GM19397 (cell line): ENCODE results near the gene TMEM239.
"Not testable (repeated sequence)": the region's sequence is repeated elsewhere in the genome, so short reads cannot be mapped to it uniquely, and the experiment has no call there.

Experiments
- ATAC-seq: cut with Tn5 transposase; IDR thresholded peaks from one replicate; pipeline ENCODE4 v1.9.1; 2021; ENCODE audit warnings: mild to moderate bottlenecking, moderate library complexity; ENCODE audit not compliant: unreplicated experiment

Gene TMEM239

GRCh38 chr20:2820084-2820895, 4.1 kb downstream of the TMEM239 start:
- ATAC-seq = no peak

DNA sequence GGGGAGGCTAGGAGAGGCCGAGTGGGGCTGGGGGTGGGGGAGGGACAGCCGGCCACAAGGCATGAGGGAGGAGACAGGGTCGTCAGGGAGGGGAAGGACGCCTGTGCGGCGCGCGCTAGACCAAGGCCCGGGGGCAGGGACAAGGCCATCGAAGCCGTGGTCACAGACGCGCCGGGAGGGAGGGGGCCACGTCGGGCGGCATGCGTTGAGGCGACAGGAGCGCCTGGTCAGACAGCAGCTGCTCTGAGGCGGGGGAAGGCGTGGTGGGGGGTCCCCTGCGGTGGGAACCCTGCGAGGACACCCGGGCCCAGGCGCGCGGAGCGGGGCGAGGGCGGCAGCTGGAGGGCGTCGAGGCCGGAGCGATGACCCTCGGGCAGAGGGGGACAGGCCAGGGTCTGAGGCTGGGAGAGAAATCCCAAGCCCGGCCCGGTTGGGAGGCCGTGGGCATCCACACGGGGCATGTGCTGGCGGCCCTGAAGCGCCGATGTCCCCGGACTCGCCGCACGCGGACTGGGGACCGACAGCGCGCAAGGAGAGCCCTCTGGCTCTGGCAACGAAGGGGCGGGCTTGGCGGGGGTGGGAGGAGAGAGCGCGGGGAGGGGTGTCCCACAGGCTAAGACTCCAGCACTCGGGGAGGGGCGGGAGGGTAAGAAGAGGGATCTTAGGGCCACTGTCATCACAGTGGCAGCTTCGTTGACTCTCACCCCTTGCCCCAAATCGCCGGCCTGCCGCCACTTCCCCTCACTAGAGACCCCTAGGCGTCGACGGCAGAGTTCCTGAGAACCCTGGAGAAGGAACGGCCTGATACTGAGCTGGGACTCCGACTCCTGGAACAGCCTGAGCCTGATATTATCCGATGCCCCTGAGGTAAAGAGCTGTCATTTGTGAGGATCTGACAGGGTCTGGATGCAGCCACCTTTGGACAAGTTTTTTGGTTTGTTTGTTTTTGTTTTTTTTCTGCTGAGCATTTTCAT, 5.0 kb downstream of the TMEM239 start:
- ATAC-seq = no peak

DNA sequence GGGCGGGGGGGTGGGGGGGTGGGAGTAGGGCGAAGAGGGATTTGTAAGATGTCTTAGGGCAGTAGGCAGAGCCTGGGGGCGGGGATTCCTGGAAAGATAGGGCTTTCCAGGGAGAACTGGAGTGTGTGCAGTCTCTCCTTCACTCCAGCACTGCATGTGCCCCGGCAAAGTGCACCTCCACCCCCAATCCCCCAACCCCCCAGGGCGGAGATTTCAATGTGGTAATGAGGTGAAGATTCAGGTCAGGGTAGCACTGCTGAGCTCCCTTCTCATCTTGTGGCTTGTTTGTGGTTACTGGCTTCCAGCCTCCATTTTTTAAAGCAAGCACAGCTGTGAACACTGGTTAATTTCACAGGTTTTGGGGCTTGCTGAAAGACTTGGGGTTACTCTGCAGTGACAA, 5.9 kb downstream of the TMEM239 start:
- ATAC-seq = no peak

- ATAC-seq = no peak
These were observed 9.6 kb downstream of the TMEM239 start for GRCh38 chr20:2825761-2826160.

- ATAC-seq = no peak
These were observed 10.5 kb downstream of the TMEM239 start for GRCh38 chr20:2826655-2827054.

GRCh38 chr20:2829376-2829775, 13.2 kb downstream of the TMEM239 start:
- no peak for ATAC-seq

DNA sequence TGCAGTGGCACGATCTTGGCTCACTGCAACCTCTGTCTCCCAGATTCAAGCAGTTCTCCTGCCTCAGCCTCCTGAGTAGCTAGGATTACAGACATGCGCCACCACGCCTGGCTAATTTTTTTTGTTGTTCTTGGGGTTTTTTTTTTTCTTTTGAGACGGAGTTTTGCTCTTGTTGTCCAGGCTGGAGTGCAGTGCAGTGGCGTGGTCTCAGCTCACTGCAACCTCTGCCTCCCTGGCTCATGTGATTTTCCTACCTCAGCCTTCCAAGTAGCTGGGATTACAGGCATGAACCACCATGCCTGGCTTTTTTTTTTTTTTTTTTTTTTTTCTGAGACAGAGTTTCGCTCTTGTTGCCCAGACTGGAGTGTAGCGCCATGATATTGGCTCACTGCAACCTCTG, 15.0 kb downstream of the TMEM239 start:
- not testable (repeated sequence) for ATAC-seq

DNA sequence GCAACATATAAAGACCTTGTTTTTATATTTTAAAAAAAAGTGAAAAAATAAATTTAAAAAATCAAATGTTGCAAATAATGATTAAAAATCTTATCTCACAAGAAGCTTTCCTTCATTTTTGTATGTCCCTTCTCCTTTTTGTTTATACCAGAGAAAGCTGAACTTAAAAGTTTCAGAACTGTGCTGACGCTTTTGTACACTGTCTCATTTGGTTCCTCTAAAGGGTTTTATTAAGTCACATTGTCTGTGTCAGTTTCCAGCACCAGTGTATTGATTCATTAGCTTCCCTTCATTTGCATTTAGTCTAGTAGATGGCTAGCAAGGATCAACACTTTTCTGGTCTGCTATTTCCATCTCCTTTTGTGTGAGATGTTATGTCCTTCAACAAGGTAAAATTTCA, 17.6 kb downstream of the TMEM239 start:
- no peak for ATAC-seq

- ATAC-seq = no peak
These were observed 18.4 kb downstream of the TMEM239 start for GRCh38 chr20:2834401-2835110.

- ATAC-seq = no peak
These were observed 19.2 kb downstream of the TMEM239 start for GRCh38 chr20:2835331-2835796.

DNA sequence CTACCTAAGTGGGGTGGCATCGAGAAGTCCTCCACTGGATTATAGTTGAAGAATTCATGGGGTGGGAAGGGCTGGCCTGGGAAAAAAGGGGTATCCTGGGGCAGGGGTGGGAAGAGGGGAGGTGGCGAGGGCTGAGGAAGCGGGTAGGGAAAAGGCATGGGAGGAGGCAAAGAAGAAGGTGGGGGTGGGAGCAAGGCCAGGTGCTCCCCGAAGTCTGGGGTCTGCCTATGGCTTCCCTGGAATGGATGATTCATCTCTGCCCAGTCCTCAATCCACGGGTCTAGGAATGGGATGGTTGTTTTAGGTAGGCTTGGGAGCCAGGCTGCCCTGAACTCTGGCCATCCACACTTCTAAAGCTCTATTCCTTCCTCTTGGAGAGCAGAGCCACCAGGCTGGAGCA, 19.9 kb downstream of the TMEM239 start:
- ATAC-seq = no peak

DNA sequence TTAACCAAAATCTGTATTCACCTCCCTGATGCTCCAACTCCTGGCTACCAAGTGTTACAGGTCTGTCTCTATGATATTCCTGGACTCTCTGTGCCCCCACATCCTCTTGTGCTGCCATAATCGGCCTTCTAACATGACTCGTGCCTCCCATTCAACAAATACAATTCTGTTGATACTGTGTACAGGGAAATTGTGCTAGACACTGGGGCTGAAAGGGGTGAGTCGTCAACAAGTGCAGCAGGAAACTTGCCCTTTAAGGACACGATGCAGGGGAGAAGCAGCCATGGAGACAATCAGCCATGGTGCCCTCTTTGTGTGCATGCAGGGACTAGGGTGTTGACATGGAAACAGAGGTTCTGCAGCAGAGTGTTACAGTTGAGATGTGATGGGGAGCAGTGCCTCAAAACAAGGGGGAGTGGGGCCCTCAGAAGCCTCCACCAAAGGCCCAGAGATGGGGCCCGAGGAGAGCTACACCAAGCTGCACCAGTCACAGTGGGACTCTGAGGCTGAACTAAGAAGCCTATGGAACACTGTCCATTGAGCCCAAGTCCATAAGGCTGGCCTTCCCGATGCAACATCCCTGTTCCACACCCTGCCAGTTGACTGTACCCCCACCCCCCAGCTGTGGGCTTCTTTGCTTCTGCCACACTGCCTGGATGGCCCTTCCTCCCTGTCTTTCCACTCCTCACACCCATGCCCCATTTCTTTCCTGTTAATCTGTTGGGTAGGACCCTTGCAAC, 21.2 kb downstream of the TMEM239 start:
- ATAC-seq = no peak

- no peak for ATAC-seq
These were observed 22.1 kb downstream of the TMEM239 start for GRCh38 chr20:2838170-2838797.

DNA sequence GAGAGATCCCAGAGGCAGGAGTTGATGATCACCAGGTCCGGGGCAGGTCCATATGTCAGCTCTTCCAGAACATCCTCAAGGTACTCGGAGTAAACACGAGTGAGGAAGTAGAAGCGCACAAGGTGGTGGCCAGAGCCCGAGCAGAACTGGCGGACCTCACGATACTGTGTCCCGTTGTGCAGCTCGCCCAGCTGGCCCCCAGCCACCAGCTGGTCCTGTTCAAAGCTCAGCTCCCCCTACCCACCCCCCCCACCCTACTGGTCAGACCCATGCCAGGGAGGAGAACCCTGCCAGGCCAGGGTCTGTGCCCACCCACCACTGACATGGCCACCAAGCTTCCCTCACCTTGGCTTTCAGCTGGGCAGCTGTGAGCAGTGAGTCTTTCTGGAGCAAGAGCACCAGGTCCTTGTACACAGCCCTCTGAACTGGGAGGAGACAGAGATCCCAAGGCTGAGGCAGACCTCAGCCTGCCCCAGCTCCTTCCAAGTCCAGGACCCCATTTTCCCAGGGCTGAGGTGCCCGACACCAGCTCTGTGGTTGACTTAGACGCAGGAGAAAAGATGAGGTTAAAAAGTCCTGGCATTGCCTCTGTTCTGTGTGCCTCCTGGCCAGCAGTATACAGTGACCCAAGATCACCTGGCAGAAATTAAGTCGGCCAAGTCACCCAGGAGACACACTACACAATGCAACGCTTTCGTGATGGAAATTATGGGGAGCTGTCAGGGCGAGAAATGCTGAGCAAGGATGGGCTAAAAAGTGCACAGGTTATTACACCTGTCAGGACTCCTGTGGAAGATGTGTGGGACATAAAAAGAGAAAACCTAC, 22.9 kb downstream of the TMEM239 start:
- ATAC-seq = no peak

GRCh38 chr20:2839732-2840137, 23.6 kb downstream of the TMEM239 start:
- no peak for ATAC-seq

GRCh38 chr20:2840138-2840966, 24.2 kb downstream of the TMEM239 start, which contains the start of the genes PCED1A and VPS16:
Gene PCED1A (minus strand): TSS chr20:2840655. CDS start chr20:2839912, 743 bp downstream.
Gene VPS16 (plus strand): TSS chr20:2840745. CDS start chr20:2840775, 30 bp downstream.
- ATAC-seq = peak; percentile 95

DNA sequence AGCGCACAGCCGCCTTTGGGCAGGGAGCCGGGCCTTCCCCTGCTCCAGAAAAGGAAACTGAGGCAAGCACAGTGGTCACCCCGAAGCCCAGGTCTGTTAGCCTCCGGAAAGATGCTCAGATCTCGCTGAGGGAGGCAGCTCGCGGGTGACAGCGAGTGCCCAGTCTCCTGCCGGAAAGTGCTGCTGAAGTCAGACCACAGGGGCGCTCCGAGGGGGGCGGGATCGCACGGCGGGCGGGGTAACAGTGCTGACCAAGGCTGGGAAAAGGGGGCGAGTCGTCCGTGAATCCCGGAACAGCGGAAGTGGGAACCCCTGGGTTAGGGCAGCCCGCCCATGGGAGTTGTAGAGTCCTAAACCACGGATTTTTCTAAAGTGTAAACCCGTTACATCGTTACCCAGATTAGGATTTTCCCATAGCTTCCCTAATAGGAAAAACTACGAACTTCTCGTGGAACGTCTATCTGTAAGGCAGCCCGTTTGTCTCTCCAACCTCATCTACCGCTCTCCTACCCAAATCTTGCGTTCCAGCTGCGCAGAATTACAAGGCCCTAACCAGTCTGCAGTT, 24.9 kb downstream of the TMEM239 start:
- peak; percentile 27 for ATAC-seq

DNA sequence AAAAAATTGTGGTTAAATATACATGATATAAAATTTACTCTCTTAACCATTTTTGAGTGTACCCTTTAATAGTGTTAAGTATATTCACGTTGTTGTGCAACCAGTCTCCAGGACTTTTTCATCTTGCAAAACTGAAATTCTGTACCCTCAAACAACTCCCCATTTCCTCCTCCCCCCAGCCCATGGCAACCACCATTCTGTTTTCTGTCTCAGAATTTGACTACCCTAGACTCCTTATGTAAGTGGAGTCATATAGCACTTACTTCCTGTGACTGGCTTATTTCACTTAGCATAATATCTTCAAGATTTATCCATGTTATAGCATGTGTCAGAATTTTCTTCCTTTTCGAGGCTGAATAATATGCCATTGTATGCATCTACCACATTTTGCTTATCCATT, 29.4 kb downstream of the TMEM239 start:
- ATAC-seq = no peak
